ENCODE data around the gene GNAQ.

GNAQ gene

GRCh38 chr9:77989909-77990308 lies 41.7 kb downstream of the GNAQ start:
- H3K27ac ChIP-seq (ENCODE audit: low read depth, low read length), result no peak overlapping the region

GRCh38 chr9:77989458-77989857 lies 42.2 kb downstream of the GNAQ start:
- no peak overlapping the region for H3K9ac ChIP-seq (ENCODE audit: low read length)
- H3K27me3 ChIP-seq (ENCODE audit: control insufficient read depth, insufficient read depth, low read length), result no peaks in the 10 kb centered on the region
- H3K4me1 ChIP-seq (ENCODE audit: control insufficient read depth, insufficient read depth, low read length), result peaks cover 11% of the 10 kb centered on the region
- H3K27ac ChIP-seq (ENCODE audit: low read depth, low read length), result no peak overlapping the region
- no peak overlapping the region for H3K4me3 ChIP-seq (ENCODE audit: low read length)
- no peaks in the 10 kb centered on the region for H3K36me3 ChIP-seq (ENCODE audit: control insufficient read depth, insufficient read depth, low read length)

More at GRCh38 chr9:77989909-77990308, 41.7 kb downstream of the GNAQ start:
- no peaks in the 10 kb centered on the region for H3K36me3 ChIP-seq (ENCODE audit: control insufficient read depth, insufficient read depth, low read length)
- no peak overlapping the region for H3K9ac ChIP-seq (ENCODE audit: low read length)
- no peak overlapping the region for H3K4me3 ChIP-seq (ENCODE audit: low read length)
- peaks cover 11% of the 10 kb centered on the region for H3K4me1 ChIP-seq (ENCODE audit: control insufficient read depth, insufficient read depth, low read length)
- no peaks in the 10 kb centered on the region for H3K27me3 ChIP-seq (ENCODE audit: control insufficient read depth, insufficient read depth, low read length)

GRCh38 chr9:77988630-77989029 lies 43.0 kb downstream of the GNAQ start:
- Histone ChIP-seq H3K27me3 (ENCODE audit: control insufficient read depth, insufficient read depth, low read length) (no peaks in the 10 kb centered on the region), H3K9ac (ENCODE audit: low read length) (no peak overlapping the region), H3K4me3 (ENCODE audit: low read length) (no peak overlapping the region), H3K27ac (ENCODE audit: low read depth, low read length) (no peak overlapping the region), H3K36me3 (ENCODE audit: control insufficient read depth, insufficient read depth, low read length) (no peaks in the 10 kb centered on the region), H3K4me1 (ENCODE audit: control insufficient read depth, insufficient read depth, low read length) (peaks cover 11% of the 10 kb centered on the region)

GRCh38 chr9:77987880-77988525 lies 43.6 kb downstream of the GNAQ start:
- Histone ChIP-seq H3K4me3 (ENCODE audit: low read length) (no peak overlapping the region), H3K27ac (ENCODE audit: low read depth, low read length) (no peak overlapping the region), H3K4me1 (ENCODE audit: control insufficient read depth, insufficient read depth, low read length) (peaks cover 11% of the 10 kb centered on the region), H3K36me3 (ENCODE audit: control insufficient read depth, insufficient read depth, low read length) (no peaks in the 10 kb centered on the region), H3K9ac (ENCODE audit: low read length) (no peak overlapping the region), H3K27me3 (ENCODE audit: control insufficient read depth, insufficient read depth, low read length) (no peaks in the 10 kb centered on the region)

GRCh38 chr9:77987081-77987656 lies 44.4 kb downstream of the GNAQ start:
- no peak overlapping the region for H3K9ac ChIP-seq (ENCODE audit: low read length)
- H3K4me1 ChIP-seq (ENCODE audit: control insufficient read depth, insufficient read depth, low read length), result peaks cover 11% of the 10 kb centered on the region
- H3K36me3 ChIP-seq (ENCODE audit: control insufficient read depth, insufficient read depth, low read length), result no peaks in the 10 kb centered on the region
- no peaks in the 10 kb centered on the region for H3K27me3 ChIP-seq (ENCODE audit: control insufficient read depth, insufficient read depth, low read length)
- H3K27ac ChIP-seq (ENCODE audit: low read depth, low read length), result no peak overlapping the region
- H3K4me3 ChIP-seq (ENCODE audit: low read length), result no peak overlapping the region

- Histone ChIP-seq H3K4me3 (ENCODE audit: low read length) (no peak overlapping the region), H3K27me3 (ENCODE audit: control insufficient read depth, insufficient read depth, low read length) (no peaks in the 10 kb centered on the region), H3K4me1 (ENCODE audit: control insufficient read depth, insufficient read depth, low read length) (peaks cover 12% of the 10 kb centered on the region), H3K9ac (ENCODE audit: low read length) (no peak overlapping the region), H3K27ac (ENCODE audit: low read depth, low read length) (no peak overlapping the region), H3K36me3 (ENCODE audit: control insufficient read depth, insufficient read depth, low read length) (no peaks in the 10 kb centered on the region)
These were observed 45.6 kb downstream of the GNAQ start for GRCh38 chr9:77985996-77986395.

- Histone ChIP-seq H3K27ac (ENCODE audit: low read depth, low read length) (no peak overlapping the region), H3K27me3 (ENCODE audit: control insufficient read depth, insufficient read depth, low read length) (no peaks in the 10 kb centered on the region), H3K9ac (ENCODE audit: low read length) (no peak overlapping the region), H3K4me1 (ENCODE audit: control insufficient read depth, insufficient read depth, low read length) (peaks cover 6% of the 10 kb centered on the region), H3K4me3 (ENCODE audit: low read length) (no peak overlapping the region), H3K36me3 (ENCODE audit: control insufficient read depth, insufficient read depth, low read length) (no peaks in the 10 kb centered on the region)
These were observed 48.3 kb downstream of the GNAQ start for GRCh38 chr9:77983320-77983662.

- H3K4me3 ChIP-seq (ENCODE audit: low read length), result no peak overlapping the region
- H3K4me1 ChIP-seq (ENCODE audit: control insufficient read depth, insufficient read depth, low read length), result peaks cover 7% of the 10 kb centered on the region
- H3K27me3 ChIP-seq (ENCODE audit: control insufficient read depth, insufficient read depth, low read length), result no peaks in the 10 kb centered on the region
- H3K27ac ChIP-seq (ENCODE audit: low read depth, low read length), result no peak overlapping the region
- H3K9ac ChIP-seq (ENCODE audit: low read length), result no peak overlapping the region
- H3K36me3 ChIP-seq (ENCODE audit: control insufficient read depth, insufficient read depth, low read length), result no peaks in the 10 kb centered on the region
These were observed 48.9 kb downstream of the GNAQ start for GRCh38 chr9:77982581-77983319.

GRCh38 chr9:77981907-77982306 lies 49.7 kb downstream of the GNAQ start:
- Histone ChIP-seq H3K27ac (ENCODE audit: low read depth, low read length) (no peak overlapping the region), H3K4me1 (ENCODE audit: control insufficient read depth, insufficient read depth, low read length) (peaks cover 10% of the 10 kb centered on the region), H3K9ac (ENCODE audit: low read length) (no peak overlapping the region), H3K4me3 (ENCODE audit: low read length) (no peak overlapping the region), H3K36me3 (ENCODE audit: control insufficient read depth, insufficient read depth, low read length) (no peaks in the 10 kb centered on the region), H3K27me3 (ENCODE audit: control insufficient read depth, insufficient read depth, low read length) (no peaks in the 10 kb centered on the region)

GRCh38 chr9:77981332-77981731 lies 50.3 kb downstream of the GNAQ start:
- Histone ChIP-seq H3K9ac (ENCODE audit: low read length) (no peak overlapping the region), H3K4me3 (ENCODE audit: low read length) (no peak overlapping the region), H3K4me1 (ENCODE audit: control insufficient read depth, insufficient read depth, low read length) (peaks cover 10% of the 10 kb centered on the region), H3K36me3 (ENCODE audit: control insufficient read depth, insufficient read depth, low read length) (no peaks in the 10 kb centered on the region), H3K27ac (ENCODE audit: low read depth, low read length) (no peak overlapping the region), H3K27me3 (ENCODE audit: control insufficient read depth, insufficient read depth, low read length) (no peaks in the 10 kb centered on the region)

- H3K4me1 ChIP-seq (ENCODE audit: control insufficient read depth, insufficient read depth, low read length), result peaks cover 10% of the 10 kb centered on the region
- H3K27me3 ChIP-seq (ENCODE audit: control insufficient read depth, insufficient read depth, low read length), result no peaks in the 10 kb centered on the region
- no peak overlapping the region for H3K9ac ChIP-seq (ENCODE audit: low read length)
- H3K27ac ChIP-seq (ENCODE audit: low read depth, low read length), result no peak overlapping the region
- no peak overlapping the region for H3K4me3 ChIP-seq (ENCODE audit: low read length)
- no peaks in the 10 kb centered on the region for H3K36me3 ChIP-seq (ENCODE audit: control insufficient read depth, insufficient read depth, low read length)
These were observed 51.0 kb downstream of the GNAQ start for GRCh38 chr9:77980622-77981021.

GRCh38 chr9:77978086-77978781 lies 53.4 kb downstream of the GNAQ start:
- no peaks in the 10 kb centered on the region for H3K36me3 ChIP-seq (ENCODE audit: control insufficient read depth, insufficient read depth, low read length)
- H3K4me1 ChIP-seq (ENCODE audit: control insufficient read depth, insufficient read depth, low read length), result peaks cover 10% of the 10 kb centered on the region
- H3K27me3 ChIP-seq (ENCODE audit: control insufficient read depth, insufficient read depth, low read length), result no peaks in the 10 kb centered on the region
- H3K4me3 ChIP-seq (ENCODE audit: low read length), result peak overlapping the region; percentile 19
- no peak overlapping the region for H3K9ac ChIP-seq (ENCODE audit: low read length)
- no peak overlapping the region for H3K27ac ChIP-seq (ENCODE audit: low read depth, low read length)
